A673 (cell line): ENCODE results near the gene KANSL1. TPM values are rescaled to one million over a fixed set of nuclear protein-coding genes. Genes with fewer than 3 reads are reported as not detected.
A peak's percentile ranks its signal among the peaks of the same experiment; 100 is the strongest.
"Not testable (repeated sequence)": the region's sequence is repeated elsewhere in the genome, so short reads cannot be mapped to it uniquely, and the experiment has no call there.

Source experiments
- BruUV-seq: library from RNA; stranded (reverse); fragments of 400-500 nt; replicated peaks from 2 replicates; lab custom pipeline; 2021; lab: Mats Ljungman, UMichigan
- CTCF ChIA-PET: fragments of 300-600 bp; sonication (Branson Sonifier 250); formaldehyde crosslinking; loops from one replicate; lab custom pipeline; 2022; ENCODE audit warnings: antibody characterized with exemption; lab: Charles Lee
- POLR2A ChIA-PET: fragments of 300-600 bp; sonication (Branson Sonifier 250); formaldehyde crosslinking; loops from one replicate; lab custom pipeline; 2022; ENCODE audit warnings: antibody characterized with exemption; ENCODE audit not compliant: low non-redundant PET; lab: Charles Lee
- DNase-seq: peaks from one replicate; pipeline ENCODE4 v3.0.0-alpha.2; 2015; ENCODE audit warnings: low spot score
- H3K27ac ChIP-seq: fragments of 200-600 bp; sonication (generic); 2 replicates; pipeline ENCODE4 v1.5.1; 2016; ENCODE audit warnings: mixed run types, low read depth, mild to moderate bottlenecking, mixed read lengths, antibody characterized with exemption, low read length; ENCODE audit not compliant: poor library complexity, severe bottlenecking
- H3K27me3 ChIP-seq: fragments of 200-600 bp; sonication (generic); replicated peaks from 2 replicates; pipeline ENCODE4 v1.6.1; 2017; ENCODE audit warnings: mixed run types, low read depth, mild to moderate bottlenecking, mixed read lengths, antibody characterized with exemption, low read length; ENCODE audit not compliant: insufficient read depth, poor library complexity
- H3K36me3 ChIP-seq: fragments of 200-600 bp; sonication (generic); 2 replicates; pipeline ENCODE4 v1.6.1; 2016; ENCODE audit warnings: mixed run types, mild to moderate bottlenecking, mixed read lengths, antibody characterized with exemption, low read length; ENCODE audit not compliant: insufficient read depth, poor library complexity, severe bottlenecking
- H3K4me1 ChIP-seq: fragments of 200-600 bp; sonication (generic); 2 replicates; pipeline ENCODE4 v1.6.1; 2017; ENCODE audit warnings: mixed run types, mild to moderate bottlenecking, mixed read lengths, antibody characterized with exemption, low read length; ENCODE audit not compliant: insufficient read depth, poor library complexity, severe bottlenecking
- H3K4me3 ChIP-seq: fragments of 200-600 bp; sonication (generic); 2 replicates; pipeline ENCODE4 v1.5.1; 2016; ENCODE audit warnings: low read depth, mixed run types, mild to moderate bottlenecking, mixed read lengths, low read length; ENCODE audit not compliant: poor library complexity, severe bottlenecking
- H3K9me3 ChIP-seq: fragments of 200-600 bp; sonication (generic); 2 replicates; pipeline ENCODE4 v1.6.1; 2016; ENCODE audit warnings: mixed run types, low read depth, mild to moderate bottlenecking, mixed read lengths, antibody characterized with exemption, low read length; ENCODE audit not compliant: poor library complexity, severe bottlenecking
- EZH2 ChIP-seq: fragments of 200-600 bp; sonication (generic); IDR thresholded peaks from 2 replicates; pipeline ENCODE4 v1.6.1; 2017; ENCODE audit warnings: borderline replicate concordance, low read depth, mild to moderate bottlenecking, mixed read lengths, antibody characterized with exemption, low read length; ENCODE audit not compliant: poor library complexity, severe bottlenecking
- intact Hi-C: fragments of 100-400 bp; cut with micrococcal nuclease; formaldehyde crosslinking; loops from one replicate; pipeline ENCODE4 v1.10.0; 2022; ENCODE audit not compliant: unreplicated experiment
- total RNA-seq: library from RNA; stranded (reverse); gene quantifications from 2 replicates; pipeline ENCODE4 v1.2.3, GENCODE V29; 2021
- TF ChIP-seq, protein P1 (sequence below): fragments of 300-800, 200-600 bp; sonication (generic); conservative IDR thresholded peaks from 2 replicates; pipeline ENCODE4 v1.5.1; 2017; ENCODE audit warnings: low read depth, mild to moderate bottlenecking, antibody characterized with exemption, low read length, moderate library complexity, mixed read lengths

Gene KANSL1
- total RNA-seq, 1 experiment from 2014 or later: 64.9 TPM

DNA sequence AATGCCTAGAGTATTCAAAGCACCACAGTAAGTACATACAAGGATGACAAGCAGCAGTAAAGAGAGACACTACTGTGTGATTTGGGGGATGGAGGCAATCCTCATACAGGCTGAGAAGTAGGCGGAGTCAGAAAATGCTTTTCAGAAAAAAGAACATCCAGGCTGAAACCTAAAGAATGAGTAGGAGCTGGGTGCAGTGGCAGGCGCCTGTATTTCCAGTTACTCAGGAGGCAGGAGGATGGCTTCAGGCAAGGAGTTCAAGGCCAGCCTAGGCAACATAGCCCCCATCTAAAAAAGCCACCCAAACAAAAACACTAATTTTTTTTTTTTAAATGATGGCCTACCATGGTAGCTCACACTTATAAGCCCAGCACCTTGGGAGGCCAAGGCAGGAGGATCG, 10.3 kb downstream of the KANSL1 start:
- Histone ChIP-seq H3K27me3 (no peaks in the 10 kb centered on the region), H3K4me3 (no peak overlapping the region)
- POLR2A ChIA-PET: interaction anchor here (1.1 kb wide), 1 partner anchor 10 kb away, joined by 3 read pairs; no protein-coding TSS in a partner anchor

DNA sequence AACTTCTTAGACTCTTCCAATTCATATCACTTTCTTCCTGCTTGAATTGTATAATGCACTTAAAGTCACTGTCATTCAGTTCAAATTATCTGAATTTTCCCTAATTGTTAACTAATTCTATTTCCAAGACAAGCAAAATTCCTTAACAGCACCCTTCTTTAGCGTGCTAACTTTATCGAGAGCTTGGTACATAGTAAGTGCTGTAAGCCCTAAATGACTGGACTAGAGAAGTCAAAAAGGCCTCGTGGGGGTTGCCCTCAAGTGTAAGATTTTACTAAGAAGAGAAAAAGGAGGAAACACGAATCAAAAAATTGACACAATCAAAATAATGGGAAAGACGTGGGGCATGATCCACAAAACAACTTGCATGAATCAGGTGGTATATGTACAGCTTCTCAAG, 11.3 kb downstream of the KANSL1 start:
- intact Hi-C loops: no loop called here
- Histone ChIP-seq H3K36me3 (no peaks in the 10 kb centered on the region), H3K9me3 (no peaks in the 10 kb centered on the region), H3K4me3 (no peak overlapping the region), H3K27ac (no peak overlapping the region), H3K27me3 (no peaks in the 10 kb centered on the region), H3K4me1 (peaks cover 48% of the 10 kb centered on the region)
- TF ChIP-seq EZH2: no peak
- TF ChIP-seq, protein P1, sequence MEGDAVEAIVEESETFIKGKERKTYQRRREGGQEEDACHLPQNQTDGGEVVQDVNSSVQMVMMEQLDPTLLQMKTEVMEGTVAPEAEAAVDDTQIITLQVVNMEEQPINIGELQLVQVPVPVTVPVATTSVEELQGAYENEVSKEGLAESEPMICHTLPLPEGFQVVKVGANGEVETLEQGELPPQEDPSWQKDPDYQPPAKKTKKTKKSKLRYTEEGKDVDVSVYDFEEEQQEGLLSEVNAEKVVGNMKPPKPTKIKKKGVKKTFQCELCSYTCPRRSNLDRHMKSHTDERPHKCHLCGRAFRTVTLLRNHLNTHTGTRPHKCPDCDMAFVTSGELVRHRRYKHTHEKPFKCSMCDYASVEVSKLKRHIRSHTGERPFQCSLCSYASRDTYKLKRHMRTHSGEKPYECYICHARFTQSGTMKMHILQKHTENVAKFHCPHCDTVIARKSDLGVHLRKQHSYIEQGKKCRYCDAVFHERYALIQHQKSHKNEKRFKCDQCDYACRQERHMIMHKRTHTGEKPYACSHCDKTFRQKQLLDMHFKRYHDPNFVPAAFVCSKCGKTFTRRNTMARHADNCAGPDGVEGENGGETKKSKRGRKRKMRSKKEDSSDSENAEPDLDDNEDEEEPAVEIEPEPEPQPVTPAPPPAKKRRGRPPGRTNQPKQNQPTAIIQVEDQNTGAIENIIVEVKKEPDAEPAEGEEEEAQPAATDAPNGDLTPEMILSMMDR: no peak
- no peak for DNase-seq
- BruUV-seq: no TSS peak
- POLR2A ChIA-PET: no interaction called here
- CTCF ChIA-PET: no interaction called here

More for the DNA sequence above, 10.3 kb downstream of the KANSL1 start:
- CTCF ChIA-PET: no interaction called here
- Histone ChIP-seq H3K4me1 (peaks cover 54% of the 10 kb centered on the region), H3K27ac (no peak overlapping the region), H3K9me3 (no peaks in the 10 kb centered on the region), H3K36me3 (no peaks in the 10 kb centered on the region)
- intact Hi-C loops: no loop called here
- BruUV-seq: no TSS peak
- TF ChIP-seq, protein P1: no peak
- no peak for TF ChIP-seq EZH2
- DNase-seq: peak; percentile 23

DNA sequence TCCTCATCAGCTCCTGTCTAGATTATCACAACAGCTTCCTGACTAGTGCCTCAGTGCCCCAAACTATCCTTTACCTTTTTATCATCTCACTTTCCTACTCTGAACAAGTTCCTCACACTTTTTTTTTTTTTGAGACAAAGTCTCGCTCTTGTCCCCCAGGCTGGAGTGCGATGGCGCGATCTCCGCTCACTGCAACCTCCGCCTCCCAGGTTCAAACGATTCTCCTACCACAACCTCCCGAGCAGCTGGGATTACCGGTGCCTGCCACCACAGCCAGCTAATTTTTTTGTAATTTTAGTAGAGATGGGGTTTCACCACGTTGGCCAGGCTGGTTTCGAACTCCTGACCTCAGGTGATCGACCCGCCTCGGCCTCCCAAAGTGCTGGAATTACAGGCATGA, 11.9 kb downstream of the KANSL1 start:
- DNase-seq, intact Hi-C loops, H3K4me3 ChIP-seq, H3K27me3 ChIP-seq, H3K9me3 ChIP-seq, BruUV-seq, H3K36me3 ChIP-seq, POLR2A ChIA-PET: not testable (repeated sequence)
- H3K27ac ChIP-seq: peak overlapping the region; percentile 1
- CTCF ChIA-PET: interaction anchor here (1.2 kb wide), 1 partner anchor 12 kb away, joined by 9 read pairs; the partner anchor contains the start of gene KANSL1
- H3K4me1 ChIP-seq: peaks cover 47% of the 10 kb centered on the region

DNA sequence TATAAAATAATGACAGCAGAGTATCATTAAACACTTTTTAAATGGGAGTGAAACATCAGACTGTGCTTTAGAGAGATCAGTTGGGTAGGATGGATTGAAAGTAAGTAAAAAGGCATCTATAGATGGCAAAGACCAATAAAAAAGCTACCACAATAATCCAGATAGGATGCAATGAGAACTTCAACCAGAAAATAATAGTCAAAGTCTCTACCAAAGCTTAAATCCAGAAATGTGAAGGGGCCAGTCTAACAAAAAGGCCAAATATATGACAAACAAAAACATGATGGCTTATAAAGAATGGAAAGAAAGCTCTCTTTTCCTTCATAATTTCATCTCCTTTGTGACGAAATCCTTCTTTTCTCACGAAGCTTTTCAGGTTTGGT, 12.3 kb downstream of the KANSL1 start:
- BruUV-seq: no TSS peak
- Histone ChIP-seq H3K4me3 (no peak overlapping the region), H3K27ac (peak overlapping the region; percentile 1), H3K27me3 (no peaks in the 10 kb centered on the region), H3K36me3 (no peaks in the 10 kb centered on the region), H3K4me1 (peaks cover 47% of the 10 kb centered on the region), H3K9me3 (no peaks in the 10 kb centered on the region)
- intact Hi-C loops: no loop called here
- CTCF ChIA-PET: interaction anchor here (1.2 kb wide), 1 partner anchor 12 kb away, joined by 9 read pairs; the partner anchor contains the start of gene KANSL1
- POLR2A ChIA-PET: no interaction called here
- no peak for TF ChIP-seq EZH2
- TF ChIP-seq, protein P1: no peak
- no peak for DNase-seq

DNA sequence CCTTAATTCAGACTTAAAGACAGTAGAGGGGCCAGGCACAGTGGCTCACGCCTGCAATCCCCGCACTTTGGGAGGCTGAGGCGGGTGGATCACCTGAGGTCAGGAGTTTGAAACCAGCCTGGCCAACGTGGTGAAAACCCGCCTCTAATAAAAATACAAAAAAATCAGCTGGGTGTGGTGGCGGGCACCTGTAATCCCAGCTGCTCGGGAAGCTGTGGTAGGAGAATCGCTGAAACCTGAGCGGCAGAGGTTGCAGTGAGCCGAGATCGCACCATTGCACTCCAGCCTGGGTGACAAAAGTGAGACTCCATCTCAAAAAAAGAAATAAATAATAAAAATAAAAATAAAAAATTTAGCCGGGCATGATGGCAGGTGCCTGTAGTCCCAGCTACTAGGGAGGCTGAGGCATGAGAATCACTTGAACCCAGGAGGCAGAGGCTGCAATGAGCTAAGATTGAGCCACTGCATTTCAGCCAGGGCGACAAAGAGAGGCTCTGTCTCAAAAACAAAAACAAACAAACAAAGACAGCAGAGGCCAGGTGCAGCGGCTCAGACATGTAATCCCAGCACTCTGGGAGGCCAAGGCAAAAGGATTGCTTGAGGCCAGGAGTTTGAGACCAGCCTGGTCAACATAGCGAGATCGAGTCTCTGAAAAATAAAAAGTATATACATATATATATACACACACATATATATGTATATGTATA, 12.9 kb downstream of the KANSL1 start:
- intact Hi-C loops, H3K36me3 ChIP-seq, H3K4me3 ChIP-seq, H3K27me3 ChIP-seq, H3K9me3 ChIP-seq, POLR2A ChIA-PET, DNase-seq, H3K27ac ChIP-seq, BruUV-seq: not testable (repeated sequence)
- H3K4me1 ChIP-seq: peaks cover 47% of the 10 kb centered on the region
- CTCF ChIA-PET: interaction anchor here (1.2 kb wide), 1 partner anchor 13 kb away, joined by 9 read pairs; the partner anchor contains the start of gene KANSL1
